Mesothelial cell of epicardium (in vitro differentiated cells): ENCODE measurements around the gene MDC1. TPM values are rescaled to one million over a fixed set of nuclear protein-coding genes. Genes with fewer than 3 reads are reported as not detected.
"Not testable (repeated sequence)": the region's sequence is repeated elsewhere in the genome, so short reads cannot be mapped to it uniquely, and the experiment has no call there.

Experiments
- DNase-seq, 2 experiments: peaks; one replicate each; pipeline ENCODE4 v3.0.0; 2021; ENCODE audit warnings: low spot score in 2 of 2; ENCODE audit not compliant: unreplicated experiment in 2 of 2
- H3K27ac Mint-ChIP-seq: 2 replicates; pipeline ENCODE4 v1.8.0; 2021; ENCODE audit warnings: mixed read lengths
- H3K27me3 Mint-ChIP-seq: 2 replicates; pipeline ENCODE4 v1.8.0; 2021; ENCODE audit warnings: low read depth, mixed read lengths
- H3K36me3 Mint-ChIP-seq: 2 replicates; pipeline ENCODE4 v1.8.0; 2021; ENCODE audit warnings: mixed read lengths
- H3K4me1 Mint-ChIP-seq: 2 replicates; pipeline ENCODE4 v1.8.0; 2021; ENCODE audit warnings: mixed read lengths
- H3K4me3 Mint-ChIP-seq: 2 replicates; pipeline ENCODE4 v1.8.0; 2021; ENCODE audit warnings: mild to moderate bottlenecking, moderate library complexity, mixed read lengths
- H3K9me3 Mint-ChIP-seq: 2 replicates; pipeline ENCODE4 v1.8.0; 2021; ENCODE audit warnings: mixed read lengths
- total RNA-seq: library from RNA; stranded (reverse); gene quantifications from 3 replicates; pipeline ENCODE4 v1.2.1, GENCODE V29; 2021
- TF ChIP-seq, protein P1 (sequence below): fragments of 200-600 bp; sonication (generic); IDR thresholded peaks from one replicate; pipeline ENCODE4 v1.5.0; 2021; ENCODE audit warnings: antibody characterized with exemption; ENCODE audit not compliant: unreplicated experiment

MDC1 gene
- total RNA-seq, 1 donor from 2014 or later, result 51.9 TPM

DNA sequence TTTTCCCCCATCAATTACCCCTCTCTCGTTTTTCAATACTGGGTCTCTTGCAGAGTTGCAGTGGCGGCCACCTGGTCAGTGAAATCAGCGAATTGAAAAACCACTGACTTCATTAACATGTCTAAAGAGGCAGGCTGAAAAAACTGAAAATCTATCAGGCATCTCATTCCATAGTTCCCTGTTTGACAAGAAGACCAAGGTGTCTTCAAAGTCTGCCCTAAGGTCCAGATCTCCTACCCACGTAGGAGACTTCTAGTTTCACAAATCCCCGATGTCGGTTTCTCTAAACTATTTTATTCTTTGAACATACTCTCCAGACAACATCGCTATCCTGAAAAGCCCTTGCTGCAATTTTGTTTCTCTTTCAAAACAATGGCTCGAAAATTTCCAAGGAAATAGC lies 2.3 kb upstream of the MDC1 start:
- Mint-ChIP-seq H3K27me3 (no peaks in the 10 kb centered on the region), H3K9me3 (no peaks in the 10 kb centered on the region), H3K27ac (peak overlapping the region; percentile 96), H3K36me3 (peaks cover 22% of the 10 kb centered on the region), H3K4me3 (peak overlapping the region; percentile 98), H3K4me1 (peaks cover 48% of the 10 kb centered on the region)
- no peak for DNase-seq
- TF ChIP-seq, protein P1, sequence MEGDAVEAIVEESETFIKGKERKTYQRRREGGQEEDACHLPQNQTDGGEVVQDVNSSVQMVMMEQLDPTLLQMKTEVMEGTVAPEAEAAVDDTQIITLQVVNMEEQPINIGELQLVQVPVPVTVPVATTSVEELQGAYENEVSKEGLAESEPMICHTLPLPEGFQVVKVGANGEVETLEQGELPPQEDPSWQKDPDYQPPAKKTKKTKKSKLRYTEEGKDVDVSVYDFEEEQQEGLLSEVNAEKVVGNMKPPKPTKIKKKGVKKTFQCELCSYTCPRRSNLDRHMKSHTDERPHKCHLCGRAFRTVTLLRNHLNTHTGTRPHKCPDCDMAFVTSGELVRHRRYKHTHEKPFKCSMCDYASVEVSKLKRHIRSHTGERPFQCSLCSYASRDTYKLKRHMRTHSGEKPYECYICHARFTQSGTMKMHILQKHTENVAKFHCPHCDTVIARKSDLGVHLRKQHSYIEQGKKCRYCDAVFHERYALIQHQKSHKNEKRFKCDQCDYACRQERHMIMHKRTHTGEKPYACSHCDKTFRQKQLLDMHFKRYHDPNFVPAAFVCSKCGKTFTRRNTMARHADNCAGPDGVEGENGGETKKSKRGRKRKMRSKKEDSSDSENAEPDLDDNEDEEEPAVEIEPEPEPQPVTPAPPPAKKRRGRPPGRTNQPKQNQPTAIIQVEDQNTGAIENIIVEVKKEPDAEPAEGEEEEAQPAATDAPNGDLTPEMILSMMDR, result no peak

DNA sequence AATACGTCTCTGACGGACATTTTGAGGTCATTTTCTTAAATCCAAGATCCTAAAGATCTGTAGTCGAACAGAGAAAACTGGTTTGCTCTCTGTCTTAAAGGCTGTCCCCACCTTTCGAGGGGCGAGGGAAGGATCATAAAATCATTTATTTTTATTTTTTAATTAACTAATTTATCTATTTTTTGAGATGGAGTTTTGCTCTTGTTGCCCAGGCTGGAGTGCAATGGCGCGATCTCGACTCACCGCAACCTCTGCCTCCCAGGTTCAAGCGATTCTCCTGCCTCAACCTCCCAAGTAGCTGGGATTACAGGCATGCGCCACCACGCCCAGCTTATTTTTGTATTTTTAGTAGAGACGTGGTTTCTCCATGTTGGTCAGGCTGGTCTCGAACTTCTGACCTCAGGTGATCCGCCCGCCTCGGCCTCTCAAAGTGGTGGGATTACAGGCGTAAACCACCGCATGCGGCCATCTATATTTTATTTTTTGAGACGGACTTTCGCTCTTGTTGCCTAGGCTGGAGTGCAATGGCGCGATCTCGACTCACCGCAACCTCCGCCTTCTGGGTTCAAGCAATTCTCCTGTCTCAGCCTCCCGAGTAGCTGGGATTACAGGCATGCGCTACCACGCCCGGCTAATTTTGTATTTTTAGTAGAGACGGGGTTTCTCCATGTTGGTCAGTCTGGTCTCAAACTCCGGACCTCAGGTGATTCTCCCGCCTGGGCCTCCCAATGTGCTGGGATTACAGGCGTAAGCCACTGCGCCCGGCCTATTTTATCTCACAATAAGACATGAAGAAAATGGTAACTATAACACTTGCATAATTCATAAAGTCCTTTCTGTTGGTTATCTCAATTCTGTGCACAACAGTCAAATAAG lies 1.0 kb upstream of the MDC1 start:
- Mint-ChIP-seq H3K27ac (peak overlapping the region; percentile 100), H3K36me3 (peaks cover 19% of the 10 kb centered on the region), H3K4me1 (peaks cover 37% of the 10 kb centered on the region), H3K4me3 (peak overlapping the region; percentile 98)
- H3K9me3 Mint-ChIP-seq, H3K27me3 Mint-ChIP-seq, DNase-seq: not testable (repeated sequence)

DNA sequence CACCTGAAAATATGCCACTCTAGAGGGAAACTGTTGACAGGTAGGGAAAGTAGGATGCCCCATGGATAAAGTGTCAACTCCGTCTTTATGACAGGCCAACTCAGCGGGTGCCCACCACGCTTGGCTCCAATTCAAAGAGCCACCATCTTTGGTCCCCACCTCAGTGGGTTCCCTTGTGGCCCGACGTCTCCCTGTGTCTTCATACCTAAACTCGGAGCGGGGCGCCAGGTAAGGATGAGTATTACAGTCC lies 277 bp downstream of the MDC1 start:
- peaks cover 29% of the 10 kb centered on the region for H3K4me1 Mint-ChIP-seq
- TF ChIP-seq, protein P1, result no peak
- no peaks in the 10 kb centered on the region for H3K9me3 Mint-ChIP-seq
- H3K4me3 Mint-ChIP-seq, result peak overlapping the region; percentile 97
- H3K27me3 Mint-ChIP-seq, result no peaks in the 10 kb centered on the region
- H3K36me3 Mint-ChIP-seq, result peaks cover 26% of the 10 kb centered on the region
- no peak for DNase-seq
- H3K27ac Mint-ChIP-seq, result peak overlapping the region; percentile 100

DNA sequence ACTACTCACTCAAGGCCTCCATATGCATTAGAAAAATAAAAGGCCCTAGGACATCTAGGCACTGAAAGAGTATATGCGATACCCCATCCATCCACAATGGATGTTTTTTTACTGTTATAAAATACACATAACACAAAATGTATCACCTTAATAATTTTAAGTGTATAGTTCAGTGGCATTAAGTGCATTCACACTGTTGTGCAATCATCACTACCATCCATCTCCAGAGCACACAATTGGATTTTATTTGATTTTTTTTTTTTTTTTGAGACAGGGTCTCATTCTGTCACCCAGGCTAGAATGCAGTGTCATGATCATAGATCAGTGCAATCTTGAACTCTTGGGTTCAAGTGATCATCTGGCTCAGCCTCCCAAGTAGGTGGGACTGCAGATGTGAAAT lies 2.8 kb downstream of the MDC1 start:
- Mint-ChIP-seq H3K27me3 (no peaks in the 10 kb centered on the region), H3K9me3 (no peaks in the 10 kb centered on the region), H3K36me3 (peaks cover 43% of the 10 kb centered on the region), H3K4me3 (no peak overlapping the region), H3K4me1 (peaks cover 18% of the 10 kb centered on the region), H3K27ac (no peak overlapping the region)
- DNase-seq, result no peak
- TF ChIP-seq, protein P1, result no peak

DNA sequence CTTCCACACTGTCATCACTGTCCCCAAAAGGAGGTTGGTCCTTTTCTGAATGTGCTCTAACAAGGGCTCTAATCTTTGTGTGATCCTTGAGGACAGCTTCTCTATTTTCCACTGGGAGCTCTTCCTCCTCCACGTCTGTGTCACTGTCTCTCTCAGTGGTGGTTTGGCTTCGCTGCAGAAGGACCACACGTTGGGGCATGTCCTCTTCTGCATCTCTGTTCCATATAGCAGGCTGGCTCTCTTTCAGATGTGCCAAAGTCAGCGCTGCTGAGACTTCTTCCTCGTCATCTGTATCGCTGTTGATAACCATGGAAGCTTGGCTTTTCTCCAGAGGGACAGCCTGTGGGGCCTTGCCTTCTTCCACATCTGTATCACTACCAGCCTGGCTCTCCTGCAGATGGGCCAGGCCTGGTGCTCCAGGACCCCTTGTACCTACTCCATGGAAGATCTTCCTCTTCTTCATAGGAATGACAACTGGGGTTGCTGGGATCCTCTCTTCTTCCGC lies 4.6 kb downstream of the MDC1 start:
- Mint-ChIP-seq H3K36me3 (peaks cover 53% of the 10 kb centered on the region), H3K4me3 (no peak overlapping the region), H3K27ac (no peak overlapping the region), H3K9me3 (no peaks in the 10 kb centered on the region), H3K27me3 (no peaks in the 10 kb centered on the region), H3K4me1 (peaks cover 8% of the 10 kb centered on the region)
- TF ChIP-seq, protein P1, result no peak
- DNase-seq, result no peak

DNA sequence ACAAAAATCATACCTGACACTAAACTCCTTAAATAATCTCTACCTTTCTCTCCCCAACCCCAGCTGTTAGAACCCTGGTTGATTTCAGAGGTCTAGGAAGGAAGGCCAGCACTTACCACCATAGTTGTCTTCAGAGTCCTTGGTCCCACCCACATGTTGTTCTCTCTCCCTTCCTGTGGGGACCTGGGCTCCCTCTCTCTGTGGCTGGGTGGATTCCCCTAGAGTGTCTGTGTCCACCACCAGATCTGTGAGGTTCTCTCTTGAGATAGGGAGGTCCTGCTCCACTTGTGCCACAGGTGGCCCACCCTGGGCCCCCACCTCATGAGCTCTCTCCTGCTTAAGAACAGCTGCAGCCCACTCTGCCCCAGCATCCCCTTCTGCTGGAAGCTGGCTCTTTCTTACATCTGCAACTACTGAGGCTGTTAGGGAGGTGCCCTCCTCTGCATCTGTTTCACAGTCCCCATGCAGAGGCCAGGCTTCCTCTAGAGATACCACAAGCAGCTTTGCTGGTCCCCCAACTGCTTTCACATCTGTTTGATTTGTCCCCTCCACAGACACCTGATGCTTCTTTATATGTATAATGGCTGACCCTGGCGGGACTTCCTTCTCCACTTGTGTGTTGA lies 5.2 kb downstream of the MDC1 start:
- TF ChIP-seq, protein P1, result no peak
- H3K36me3 Mint-ChIP-seq, result peaks cover 56% of the 10 kb centered on the region
- no peaks in the 10 kb centered on the region for H3K27me3 Mint-ChIP-seq
- H3K4me1 Mint-ChIP-seq, result peaks cover 5% of the 10 kb centered on the region
- no peaks in the 10 kb centered on the region for H3K9me3 Mint-ChIP-seq
- H3K27ac Mint-ChIP-seq, result no peak overlapping the region
- no peak for DNase-seq
- H3K4me3 Mint-ChIP-seq, result no peak overlapping the region
